ENCODE results near the gene SLC8A1.
A peak's percentile ranks its signal among the peaks of the same experiment; 100 is the strongest.

Gene SLC8A1

GRCh38 chr2:40261042-40261441 is 190.8 kb downstream of the SLC8A1 start:
- DNase-seq: no peak

GRCh38 chr2:40260437-40260836 is 191.5 kb downstream of the SLC8A1 start:
- no peak for DNase-seq

GRCh38 chr2:40259900-40260299 is 192.0 kb downstream of the SLC8A1 start:
- no peak for DNase-seq

GRCh38 chr2:40258135-40258457 is 193.8 kb downstream of the SLC8A1 start:
- no peak for DNase-seq

GRCh38 chr2:40257340-40258134 is 194.4 kb downstream of the SLC8A1 start:
- no peak for DNase-seq

- DNase-seq: peak; percentile 43
Measured at GRCh38 chr2:40256649-40257048, 195.2 kb downstream of the SLC8A1 start.

- no peak for DNase-seq
Measured at GRCh38 chr2:40256008-40256407, 195.9 kb downstream of the SLC8A1 start.

- no peak for DNase-seq
Measured at GRCh38 chr2:40255103-40255502, 196.8 kb downstream of the SLC8A1 start.

- DNase-seq: no peak
Measured at GRCh38 chr2:40254611-40255010, 197.3 kb downstream of the SLC8A1 start.

GRCh38 chr2:40251137-40251536 is 200.8 kb downstream of the SLC8A1 start:
- DNase-seq: peak; percentile 97

GRCh38 chr2:40249577-40249976 is 202.3 kb downstream of the SLC8A1 start:
- DNase-seq: peak; percentile 29

GRCh38 chr2:40248294-40248693 is 203.6 kb downstream of the SLC8A1 start:
- DNase-seq: no peak

GRCh38 chr2:40244675-40245074 is 207.2 kb downstream of the SLC8A1 start:
- peak; percentile 54 for DNase-seq

GRCh38 chr2:40244251-40244650 is 207.6 kb downstream of the SLC8A1 start:
- DNase-seq: no peak

GRCh38 chr2:40243581-40244187 is 208.2 kb downstream of the SLC8A1 start:
- peak; percentile 63 for DNase-seq

GRCh38 chr2:40242315-40242714 is 209.6 kb downstream of the SLC8A1 start:
- peak; percentile 65 for DNase-seq

- peak; percentile 75 for DNase-seq
Measured at GRCh38 chr2:40240070-40240469, 211.8 kb downstream of the SLC8A1 start.

GRCh38 chr2:40230707-40231432 is 221.0 kb downstream of the SLC8A1 start:
- DNase-seq: no peak

GRCh38 chr2:40230186-40230585 is 221.7 kb downstream of the SLC8A1 start:
- no peak for DNase-seq

GRCh38 chr2:40228310-40228709 is 223.6 kb downstream of the SLC8A1 start:
- DNase-seq: no peak

- DNase-seq: no peak
Measured at GRCh38 chr2:40227210-40227609, 224.7 kb downstream of the SLC8A1 start.

GRCh38 chr2:40226637-40227036 is 225.3 kb downstream of the SLC8A1 start:
- DNase-seq: no peak

- DNase-seq: no peak
Measured at GRCh38 chr2:40225670-40226210, 226.2 kb downstream of the SLC8A1 start.

GRCh38 chr2:40224318-40224717 is 227.6 kb downstream of the SLC8A1 start:
- no peak for DNase-seq
